ENCODE data around the gene FAM210B.

- TF ChIP-seq CTCF (IDR thresholded peaks at IDR 0.05) (no peak), POLR2A (IDR thresholded peaks at IDR 0.05) (no peak)
Observed at GRCh38 chr20:56350842-56351241, 7.9 kb upstream of the FAM210B start.
